Stromal cell of bone marrow (primary cell): Measurements from ENCODE around the gene SLC18A2.

Experiments
- DNase-seq: peaks from one replicate; pipeline ENCODE4 v3.0.0-alpha.2; 2012; ENCODE audit warnings: low read depth

The SLC18A2 gene

DNA sequence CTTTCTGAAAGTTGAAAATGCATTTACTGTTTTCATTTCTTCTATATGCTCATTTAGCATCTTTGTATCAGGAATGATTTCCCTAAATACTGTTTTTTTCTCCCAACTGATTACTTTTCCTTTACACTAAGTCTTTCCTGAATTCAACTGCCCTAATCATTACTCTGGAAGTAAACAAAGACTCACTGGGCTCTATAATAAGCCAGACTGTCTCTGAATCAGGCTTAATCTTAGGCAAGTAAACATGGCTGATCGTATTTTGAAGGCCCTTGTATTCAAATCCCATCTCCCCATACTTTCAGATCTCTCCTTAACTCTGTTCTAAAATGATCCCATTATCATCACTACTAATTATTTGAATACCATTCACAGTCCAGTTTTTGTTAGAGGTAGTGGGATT, 72.7 kb downstream of the SLC18A2 start:
- no peak for DNase-seq

DNA sequence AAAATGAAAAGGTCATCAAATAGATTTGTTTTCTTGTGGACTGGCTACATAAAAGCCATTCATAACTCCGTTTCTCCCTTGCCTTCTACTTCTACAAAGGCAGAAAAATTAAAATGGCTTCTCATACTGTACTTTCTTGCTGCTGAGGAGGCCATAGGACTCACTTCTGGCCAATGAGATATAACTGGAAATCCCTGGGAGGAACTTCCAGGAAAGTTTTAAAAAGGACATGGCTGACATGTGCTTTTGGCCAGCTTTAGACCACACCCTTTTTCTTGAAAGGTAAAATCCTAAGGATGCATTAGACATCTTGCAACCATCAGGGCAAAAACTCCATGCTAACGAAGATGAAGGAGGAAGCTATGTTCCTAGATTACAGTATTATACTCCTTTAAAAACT, 75.8 kb downstream of the SLC18A2 start:
- no peak for DNase-seq

DNA sequence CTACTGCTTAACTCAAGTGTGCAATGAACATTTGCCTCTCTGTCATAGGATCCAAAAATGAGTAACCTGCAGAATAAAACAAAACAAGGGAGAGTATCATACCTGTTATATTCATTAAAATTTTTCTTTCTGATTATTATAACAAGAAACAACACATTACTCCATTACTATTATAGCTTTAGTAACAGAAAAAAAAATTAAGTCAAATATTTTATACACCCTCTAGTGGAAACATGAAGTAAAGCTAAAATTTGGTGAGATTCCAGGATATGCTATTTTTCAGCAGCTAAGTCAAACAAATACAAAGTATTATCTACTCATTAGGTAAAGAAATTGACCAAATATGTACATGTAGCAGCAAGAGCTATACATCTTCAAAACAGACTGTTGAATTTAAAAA, 78.0 kb downstream of the SLC18A2 start:
- no peak for DNase-seq

DNA sequence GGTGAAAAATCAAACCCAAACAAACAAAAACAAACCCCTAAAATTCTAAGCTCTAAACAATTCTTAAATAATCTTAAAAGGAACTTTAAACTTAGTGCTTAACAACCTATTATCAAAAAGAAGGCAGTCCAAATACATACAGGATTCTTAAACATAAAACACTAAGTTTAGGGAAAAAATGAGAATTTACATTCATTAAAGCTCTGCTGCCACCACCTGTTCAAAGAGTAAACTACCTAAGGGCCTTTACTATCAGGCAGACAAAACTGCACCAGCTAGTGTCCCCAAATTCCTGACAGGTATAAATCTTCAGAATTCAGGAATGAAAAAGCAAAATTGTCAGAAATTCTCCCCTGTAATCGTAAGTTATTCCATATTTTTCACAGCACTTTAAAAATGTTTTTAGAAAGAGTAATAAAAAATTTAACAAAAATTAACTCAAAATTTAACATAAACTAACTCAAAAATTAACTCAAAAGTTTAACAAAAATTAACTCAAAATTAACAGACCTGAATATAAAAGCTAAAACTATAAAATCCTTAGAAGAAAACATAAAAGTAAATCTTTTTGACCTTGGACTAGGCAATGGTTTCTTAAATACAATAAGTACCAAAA, 79.2 kb downstream of the SLC18A2 start:
- no peak for DNase-seq

DNA sequence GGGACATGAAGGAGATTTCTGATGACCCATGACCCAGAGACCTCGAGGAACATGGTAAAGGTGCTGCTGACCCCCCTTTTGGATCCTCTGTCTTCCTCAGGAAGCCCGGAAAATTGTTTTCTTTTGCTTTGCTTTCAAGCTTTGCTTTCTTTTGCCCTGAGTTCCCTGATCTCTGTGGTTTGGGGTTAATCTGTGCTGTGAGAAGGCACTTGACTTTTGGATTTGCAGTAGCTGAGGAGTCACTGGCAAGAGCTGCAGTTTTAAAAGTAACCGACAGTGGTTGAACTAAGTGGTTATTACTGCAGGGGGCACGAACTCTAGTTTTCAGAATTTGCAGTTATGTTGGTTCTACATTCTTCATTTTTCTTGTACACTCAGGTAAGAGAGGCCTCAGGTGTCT, 81.3 kb downstream of the SLC18A2 start:
- no peak for DNase-seq

DNA sequence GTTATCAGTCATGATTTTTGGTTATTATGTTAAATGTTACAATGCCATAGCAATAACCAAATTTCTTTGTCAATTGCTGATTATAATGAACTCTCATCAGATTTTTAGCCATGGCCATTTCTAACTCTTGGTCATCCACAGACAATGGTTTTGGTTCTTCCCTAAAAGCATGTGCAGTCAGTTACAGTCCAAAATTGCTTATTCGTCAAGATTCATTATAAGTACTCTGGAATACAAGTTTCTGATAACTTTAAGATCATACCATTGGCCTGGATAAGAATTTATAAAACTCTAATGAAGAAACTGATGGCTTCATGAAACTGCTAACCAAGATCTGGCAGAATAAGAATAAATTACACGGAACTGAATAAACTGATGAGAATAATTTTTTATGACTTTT, 83.5 kb downstream of the SLC18A2 start:
- DNase-seq, result no peak

DNA sequence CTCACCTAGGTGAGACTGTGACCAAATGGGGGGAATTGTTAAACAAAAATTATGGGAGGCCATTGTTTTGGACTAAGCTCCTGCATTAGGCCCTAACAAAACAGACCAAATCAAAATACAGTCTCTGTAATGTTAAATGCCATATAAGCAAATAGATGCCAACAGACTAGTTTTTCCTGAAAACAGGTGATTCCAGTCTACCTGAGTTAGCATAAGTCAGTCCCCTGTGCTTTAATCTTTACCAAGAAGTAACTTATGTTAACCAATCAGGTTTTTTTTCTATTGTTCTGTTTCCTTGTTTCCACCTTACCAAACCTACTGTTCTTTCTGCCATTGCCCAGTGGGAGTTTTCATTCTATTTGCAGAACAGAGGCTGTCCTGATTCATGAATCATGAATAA, 86.3 kb downstream of the SLC18A2 start:
- DNase-seq, result no peak
